AG10803 (cell line): ENCODE results near the gene SNX32.

Experiments
- DNase-seq: peaks from one replicate; pipeline ENCODE4 v3.0.0; 2010; ENCODE audit warnings: low read depth
- H3K4me3 ChIP-seq: 2 replicates; pipeline ENCODE4 v1.5.1; 2011; ENCODE audit warnings: mild to moderate bottlenecking, low read length, control low read depth
- TF ChIP-seq, protein P1 (sequence below): conservative IDR thresholded peaks from 2 replicates; pipeline ENCODE4 v1.5.1; 2011; ENCODE audit warnings: mild to moderate bottlenecking, low read length, control low read depth, inconsistent platforms

The SNX32 gene

DNA sequence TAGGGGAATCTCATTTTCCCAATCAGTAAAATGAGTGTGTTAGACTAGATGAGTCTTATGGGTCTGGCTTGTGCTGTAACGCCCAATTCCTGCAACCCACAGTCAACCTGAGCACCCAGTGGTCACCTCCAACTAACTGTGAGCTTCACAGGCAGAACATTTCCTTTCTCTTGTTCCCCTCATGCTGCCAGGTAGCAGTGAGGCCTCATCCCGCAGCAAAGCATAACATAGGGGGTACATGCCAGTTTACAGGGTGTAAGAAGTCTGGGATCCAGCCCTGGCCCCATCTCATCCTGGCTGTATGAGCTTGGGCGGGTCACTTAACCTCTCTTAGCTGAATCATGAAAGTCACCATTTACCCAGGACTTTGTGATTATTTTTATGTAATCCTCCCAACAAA, 35.1 kb downstream of the SNX32 start:
- TF ChIP-seq, protein P1, sequence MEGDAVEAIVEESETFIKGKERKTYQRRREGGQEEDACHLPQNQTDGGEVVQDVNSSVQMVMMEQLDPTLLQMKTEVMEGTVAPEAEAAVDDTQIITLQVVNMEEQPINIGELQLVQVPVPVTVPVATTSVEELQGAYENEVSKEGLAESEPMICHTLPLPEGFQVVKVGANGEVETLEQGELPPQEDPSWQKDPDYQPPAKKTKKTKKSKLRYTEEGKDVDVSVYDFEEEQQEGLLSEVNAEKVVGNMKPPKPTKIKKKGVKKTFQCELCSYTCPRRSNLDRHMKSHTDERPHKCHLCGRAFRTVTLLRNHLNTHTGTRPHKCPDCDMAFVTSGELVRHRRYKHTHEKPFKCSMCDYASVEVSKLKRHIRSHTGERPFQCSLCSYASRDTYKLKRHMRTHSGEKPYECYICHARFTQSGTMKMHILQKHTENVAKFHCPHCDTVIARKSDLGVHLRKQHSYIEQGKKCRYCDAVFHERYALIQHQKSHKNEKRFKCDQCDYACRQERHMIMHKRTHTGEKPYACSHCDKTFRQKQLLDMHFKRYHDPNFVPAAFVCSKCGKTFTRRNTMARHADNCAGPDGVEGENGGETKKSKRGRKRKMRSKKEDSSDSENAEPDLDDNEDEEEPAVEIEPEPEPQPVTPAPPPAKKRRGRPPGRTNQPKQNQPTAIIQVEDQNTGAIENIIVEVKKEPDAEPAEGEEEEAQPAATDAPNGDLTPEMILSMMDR = no peak
- no peak for DNase-seq
- H3K4me3 ChIP-seq = no peak overlapping the region

DNA sequence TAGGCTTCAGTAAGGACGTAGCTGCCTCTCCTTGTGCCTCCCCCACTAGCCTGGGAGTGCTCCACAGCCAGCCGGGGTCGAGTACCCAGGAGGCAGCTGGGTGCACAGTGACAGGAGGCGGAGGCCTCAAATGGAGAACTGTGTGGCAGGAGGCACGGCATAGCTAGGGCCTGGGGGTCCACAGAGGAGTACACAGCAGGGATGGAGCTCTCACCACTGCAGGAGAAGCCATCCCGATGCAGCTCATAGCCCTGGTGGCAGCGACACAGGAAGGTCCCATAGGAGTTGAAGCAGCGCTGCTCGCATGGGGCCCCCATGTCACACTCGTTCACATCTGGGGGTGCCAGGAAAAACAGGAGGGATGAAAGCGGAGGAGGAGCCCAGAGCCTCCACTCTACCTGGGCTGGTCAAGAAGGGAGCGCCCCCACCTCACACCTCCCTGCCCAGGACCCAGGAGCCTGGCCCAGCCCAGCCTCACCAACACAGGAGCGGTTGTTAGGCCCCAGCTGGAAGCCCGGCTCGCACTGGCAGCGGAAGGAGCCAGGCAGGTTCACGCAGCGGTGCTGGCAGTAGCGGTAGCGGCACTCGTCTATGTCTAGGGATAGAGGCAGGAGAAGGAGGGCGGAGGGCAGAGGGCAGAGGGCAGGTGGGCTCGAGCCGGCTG, 36.0 kb downstream of the SNX32 start:
- no peak overlapping the region for H3K4me3 ChIP-seq
- no peak for DNase-seq
- TF ChIP-seq, protein P1 = no peak

DNA sequence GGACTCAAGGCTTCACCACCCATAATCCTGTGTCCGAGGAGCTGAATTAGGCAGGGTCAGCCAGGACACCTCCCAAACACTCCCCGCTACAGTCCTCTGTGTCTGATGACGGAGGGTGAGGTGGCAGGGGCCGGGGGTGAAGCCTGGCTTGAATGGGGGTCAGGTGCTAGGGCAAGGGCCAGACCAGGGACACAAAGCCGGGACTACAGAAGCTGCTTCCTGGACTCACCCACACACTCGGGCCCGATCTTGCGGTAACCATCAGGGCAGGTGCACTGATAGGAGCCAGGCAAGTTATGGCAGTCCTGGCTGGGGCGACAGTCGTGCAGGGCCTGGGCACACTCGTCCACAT, 36.5 kb downstream of the SNX32 start:
- H3K4me3 ChIP-seq = peak overlapping the region; percentile 9; the same call in 1 of the 2 replicates
- no peak for DNase-seq
- TF ChIP-seq, protein P1 = no peak

DNA sequence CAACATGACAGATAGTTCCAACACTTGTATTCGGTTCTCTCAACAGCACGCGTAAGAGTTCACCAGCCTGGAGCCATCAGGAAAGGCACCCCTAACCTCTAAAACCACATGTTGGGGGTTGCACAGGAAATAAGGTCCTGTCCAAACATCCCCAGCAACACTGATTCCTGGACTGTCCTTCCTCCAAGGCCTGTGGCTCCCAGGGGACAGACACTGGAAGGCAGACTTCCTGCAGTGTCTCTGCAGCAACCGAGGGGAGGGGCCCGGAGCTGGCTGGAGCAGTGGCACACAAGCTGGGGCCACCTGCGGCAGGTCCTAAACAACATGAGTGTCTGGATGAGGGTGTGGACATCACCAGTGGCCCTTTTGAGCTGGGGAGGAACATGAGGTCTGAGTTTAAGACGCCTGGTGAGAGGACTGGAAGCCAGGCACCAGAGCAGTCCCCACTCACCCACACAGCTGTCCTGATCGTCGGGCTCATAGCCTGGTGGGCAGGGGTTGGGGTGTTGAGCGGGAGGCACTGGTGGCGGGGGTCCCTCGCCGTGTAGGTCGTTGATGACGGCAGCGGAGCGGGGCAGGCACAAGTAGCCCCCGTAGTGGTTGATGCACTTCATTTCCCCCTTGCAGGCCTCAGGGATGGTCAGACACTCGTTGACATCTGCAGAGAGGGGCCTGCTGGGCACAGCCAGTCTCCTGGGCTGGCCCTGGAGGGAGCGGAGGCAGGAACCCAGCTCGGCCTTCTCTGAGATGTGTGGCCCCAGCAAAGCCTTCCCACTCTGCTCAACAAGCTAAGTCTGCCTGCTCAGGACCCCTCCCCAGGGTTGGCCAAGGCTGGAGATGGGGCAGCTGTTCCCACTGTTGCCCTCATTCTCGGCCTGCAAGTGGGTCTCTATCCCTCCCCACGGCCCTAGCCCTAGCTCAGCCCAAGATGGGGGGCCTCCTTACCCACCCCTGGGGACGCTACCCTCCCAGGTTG, 37.2 kb downstream of the SNX32 start:
- peak overlapping the region; percentile 81 for H3K4me3 ChIP-seq
- DNase-seq = peak; percentile 29

DNA sequence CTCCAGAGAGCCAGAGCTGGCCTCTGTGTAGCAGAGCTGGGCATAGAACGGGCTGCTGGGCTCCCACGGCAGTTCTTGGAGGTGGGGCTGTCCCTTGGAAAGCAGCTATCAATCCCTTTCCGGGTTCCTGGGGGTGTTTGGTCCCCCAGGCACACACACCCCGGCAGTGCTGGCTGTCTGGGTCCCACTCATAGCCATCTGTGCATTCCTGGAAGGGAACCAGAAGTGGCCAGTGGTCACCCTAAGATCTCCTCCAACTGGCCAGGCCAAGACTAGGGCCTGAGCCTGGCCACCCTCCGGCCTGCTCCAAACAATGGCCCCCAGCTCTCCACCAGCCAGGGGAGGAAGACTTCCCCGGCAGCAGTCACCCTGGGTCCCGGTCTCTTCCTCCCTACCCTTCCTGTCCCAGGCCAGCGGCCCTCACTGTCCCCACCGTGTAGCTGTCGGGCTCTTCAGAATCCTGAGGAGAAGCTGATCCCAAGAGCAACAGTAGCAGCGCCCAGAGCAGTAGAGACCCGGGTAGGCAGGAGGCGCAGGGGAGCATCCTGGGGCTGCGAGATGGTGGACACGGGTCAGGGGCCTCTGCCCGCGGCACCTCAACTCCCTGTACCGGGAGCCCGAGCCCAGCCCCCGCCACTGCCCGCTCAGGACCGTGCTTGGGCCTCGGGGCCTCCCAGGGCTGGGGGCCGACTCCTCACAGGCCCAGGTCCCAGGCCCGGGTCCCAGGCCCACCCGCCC, 38.2 kb downstream of the SNX32 start:
- H3K4me3 ChIP-seq = peak overlapping the region; percentile 81
- peak; percentile 39 for DNase-seq
- TF ChIP-seq, protein P1 = peak; percentile 23

More for the DNA sequence above, 37.2 kb downstream of the SNX32 start:
- TF ChIP-seq, protein P1 = no peak

DNA sequence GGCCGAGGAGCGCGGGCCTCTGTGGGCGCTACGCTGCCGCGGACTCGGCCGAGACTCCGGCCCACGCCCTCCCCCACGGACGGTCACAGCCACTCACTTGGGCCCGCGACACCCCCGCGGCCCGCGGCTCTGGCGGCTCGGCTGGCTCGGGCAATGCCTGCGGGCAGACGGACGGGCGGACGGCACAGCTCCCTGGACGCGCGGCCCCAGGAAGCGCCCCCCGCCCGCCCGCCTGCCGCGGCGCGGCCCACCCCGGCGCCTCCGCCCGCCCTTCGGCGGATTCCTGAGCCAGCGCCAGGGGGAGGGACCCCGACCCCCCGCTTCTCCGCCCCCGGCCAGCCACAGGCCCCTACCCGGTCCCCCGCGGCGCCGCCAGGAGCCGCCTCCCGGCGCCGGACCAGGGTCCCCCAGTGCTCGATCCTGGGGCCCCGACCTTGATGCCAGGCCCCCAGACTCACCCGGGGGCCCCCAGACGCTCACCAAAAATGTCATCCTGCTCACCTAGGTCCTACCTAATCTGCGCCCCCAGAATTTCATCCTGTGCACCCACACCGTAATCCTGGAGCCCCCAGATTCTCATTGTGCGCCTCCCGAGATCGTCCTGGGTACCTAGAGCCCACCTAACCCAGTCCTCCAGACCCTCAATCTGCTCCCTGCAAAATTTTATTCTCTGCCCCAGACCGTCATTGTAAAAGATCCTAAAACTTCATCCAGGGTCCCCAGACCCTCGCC, 39.0 kb downstream of the SNX32 start, which contains the start of gene EFEMP2:
Gene EFEMP2, minus strand, starts transcription at position 215 of the 732 bp plus-strand sequence. CDS start 446 bp downstream, outside the sequence.
- TF ChIP-seq, protein P1 = no peak

More for the DNA sequence above, 39.0 kb downstream of the SNX32 start, which contains the start of gene EFEMP2:
- H3K4me3 ChIP-seq = peak within 1 kb of the TSS; percentile 81
- DNase-seq = peak; percentile 37
